GM12878 (cell line): ENCODE data around the gene FNIP1. TPM values are rescaled to one million over a fixed set of nuclear protein-coding genes. Genes with fewer than 3 reads are reported as not detected.

ENCODE experiments used
- ATAC-seq: fragments of 200-7000 bp; cut with Tn5 transposase; 3 replicates; pipeline ENCODE4 v1.9.1; 2020; ENCODE audit warnings: mild to moderate bottlenecking, moderate library complexity
- BruUV-seq: library from RNA; stranded (reverse); fragments of 400-500 nt; replicated peaks from 2 replicates; lab custom pipeline; 2021; lab: Mats Ljungman, UMichigan
- CTCF ChIA-PET: fragments of 300-600 bp; sonication (Branson Sonifier 250); formaldehyde crosslinking; extraction: SDS; loops from one replicate; lab custom pipeline; 2021; ENCODE audit warnings: inconsistent platforms; lab: Yijun Ruan, JAX
- POLR2A ChIA-PET: fragments of 350-600 bp; formaldehyde crosslinking; extraction: SDS; loops from one replicate; lab custom pipeline; 2021; ENCODE audit warnings: inconsistent platforms; lab: Charles Lee
- RAD21 ChIA-PET: fragments of 300-600 bp; sonication (Branson Sonifier 250); formaldehyde crosslinking; loops from one replicate; lab custom pipeline; 2023; ENCODE audit warnings: antibody characterized with exemption; ENCODE audit not compliant: unreplicated experiment; lab: Charles Lee
- SMC1A ChIA-PET: fragments of 300-600 bp; sonication (Branson Sonifier 250); formaldehyde crosslinking; loops from one replicate; lab custom pipeline; 2023; ENCODE audit not compliant: unreplicated experiment, uncharacterized antibody; lab: Charles Lee
- DNase-seq: peaks from one replicate; pipeline ENCODE4 v3.0.0-alpha.2; 2011; ENCODE audit warnings: low read depth, low spot score
- FAIRE-seq: peaks from 3 replicates; lab custom pipeline; 2011; peaks lifted over from hg19 to GRCh38; lab: Jason Lieb, UNC
- H2AFZ ChIP-seq: 2 replicates; pipeline ENCODE4 v1.6.0; 2011; ENCODE audit warnings: low read depth, low read length, control low read depth; ENCODE audit not compliant: control insufficient read depth
- H3K27ac ChIP-seq: 2 replicates; pipeline ENCODE4 v1.5.1; 2011; ENCODE audit warnings: control low read depth; ENCODE audit not compliant: control insufficient read depth, insufficient read depth
- H3K27me3 ChIP-seq, 2 experiments: replicated peaks in 1 of 2; 2 replicates each; pipeline versions ENCODE4 v1.6.0 to v1.6.1; 2011; ENCODE audit warnings: low read length in 1 of 2; ENCODE audit not compliant: control insufficient read depth in 2 of 2, insufficient read depth in 2 of 2
- H3K36me3 ChIP-seq, 2 experiments: 2 replicates each; pipeline ENCODE4 v1.5.1; 2011; ENCODE audit warnings: low read length in 1 of 2; ENCODE audit not compliant: control insufficient read depth in 2 of 2, insufficient read depth in 2 of 2
- H3K4me1 ChIP-seq: 2 replicates; pipeline ENCODE4 v1.6.1; 2011; ENCODE audit warnings: mild to moderate bottlenecking, low read length, moderate library complexity, mixed read lengths; ENCODE audit not compliant: control insufficient read depth, insufficient read depth
- H3K4me2 ChIP-seq: 2 replicates; pipeline ENCODE4 v1.6.0; 2011; ENCODE audit warnings: control low read depth; ENCODE audit not compliant: control insufficient read depth, insufficient read depth
- H3K4me3 ChIP-seq: fragments of 200-600 bp; sonication (generic); 2 replicates; pipeline ENCODE4 v1.5.1; 2016
- H3K79me2 ChIP-seq: 2 replicates; pipeline ENCODE4 v1.6.0; 2011; ENCODE audit warnings: low read length; ENCODE audit not compliant: control insufficient read depth, insufficient read depth
- H3K9ac ChIP-seq: 2 replicates; pipeline ENCODE4 v1.8.0; 2011; ENCODE audit warnings: low read length, control low read depth, mixed read lengths; ENCODE audit not compliant: control insufficient read depth, insufficient read depth
- H3K9me3 ChIP-seq: replicated peaks from 3 replicates; pipeline ENCODE4 v1.5.1; 2011; ENCODE audit warnings: mild to moderate bottlenecking, low read length; ENCODE audit not compliant: control insufficient read depth, insufficient read depth
- H4K20me1 ChIP-seq: 2 replicates; pipeline ENCODE4 v1.6.0; 2011; ENCODE audit not compliant: control insufficient read depth, insufficient read depth
- ASH2L ChIP-seq: fragments of 300-600, 200-600 bp; sonication (generic); IDR thresholded peaks from 2 replicates; pipeline ENCODE4 v1.6.1; 2017; ENCODE audit warnings: low read depth, mild to moderate bottlenecking, borderline replicate concordance
- BACH1 ChIP-seq: fragments of 450-650 bp; IDR thresholded peaks from 2 replicates; pipeline ENCODE4 v1.6.1; 2017; ENCODE audit warnings: mild to moderate bottlenecking, borderline replicate concordance
- BMI1 ChIP-seq: fragments of 450-650 bp; IDR thresholded peaks from 2 replicates; pipeline ENCODE4 v1.6.1; 2016; ENCODE audit warnings: mild to moderate bottlenecking, moderate library complexity, borderline replicate concordance
- CBFB ChIP-seq: IDR thresholded peaks from 2 replicates; pipeline ENCODE4 v1.6.1; 2016; ENCODE audit warnings: antibody characterized with exemption, low read depth
- CBX5 ChIP-seq: sonication (generic); IDR thresholded peaks from 2 replicates; pipeline ENCODE4 v1.6.1; 2016; ENCODE audit warnings: low read depth, moderate library complexity, mild to moderate bottlenecking, inconsistent platforms
- ELK1 ChIP-seq: IDR thresholded peaks from 2 replicates; pipeline ENCODE4 v1.6.1; 2012; ENCODE audit warnings: low read depth, low read length, improper control_type of control experiment
- MEF2B ChIP-seq: fragments of 450-650 bp; IDR thresholded peaks from 2 replicates; pipeline ENCODE4 v1.6.1; 2018; ENCODE audit warnings: mild to moderate bottlenecking, moderate library complexity; ENCODE audit not compliant: partially characterized antibody, poor library complexity, severe bottlenecking
- MLLT1 ChIP-seq: fragments of 450-650 bp; IDR thresholded peaks from 2 replicates; pipeline ENCODE4 v1.6.1; 2016; ENCODE audit warnings: mild to moderate bottlenecking
- MTA2 ChIP-seq: fragments of 450-650 bp; IDR thresholded peaks from 2 replicates; pipeline ENCODE4 v1.6.1; 2016; ENCODE audit warnings: low read depth, mild to moderate bottlenecking, moderate library complexity
- RELA ChIP-seq: fragments of 450-650 bp; IDR thresholded peaks from 2 replicates; pipeline ENCODE4 v1.8.0; 2014; ENCODE audit warnings: borderline replicate concordance; ENCODE audit not compliant: partially characterized antibody
- SMC3 ChIP-seq: IDR thresholded peaks from 2 replicates; pipeline ENCODE4 v1.6.1; 2011; ENCODE audit warnings: low read length, improper control_type of control experiment, borderline replicate concordance
- SPI1 ChIP-seq: IDR thresholded peaks from 2 replicates; pipeline ENCODE4 v1.6.1; 2011; ENCODE audit warnings: low read depth, mild to moderate bottlenecking, low read length, moderate library complexity, borderline replicate concordance; ENCODE audit not compliant: insufficient read depth
- USF1 ChIP-seq: IDR thresholded peaks from 2 replicates; pipeline ENCODE4 v1.6.1; 2011; ENCODE audit warnings: borderline replicate concordance, low read depth, mild to moderate bottlenecking, moderate library complexity, mixed read lengths, low read length; ENCODE audit not compliant: insufficient read depth; ENCODE audit errors: extremely low read length
- ZNF592 ChIP-seq: fragments of 450-650 bp; IDR thresholded peaks from 2 replicates; pipeline ENCODE4 v1.6.1; 2017; ENCODE audit warnings: mild to moderate bottlenecking, moderate library complexity
- WGBS: methylation state at CpG from one replicate; pipeline ENCODE4 v1.1.6; 2016; ENCODE audit warnings: low lambda C conversion rate; ENCODE audit not compliant: insufficient replicate concordance, insufficient coverage; ENCODE audit errors: missing lambda C conversion rate; 5-methylcytosine and 5-hydroxymethylcytosine counted together
- in situ Hi-C: fragments of 300-500 bp; cut with MboI; formaldehyde crosslinking; loops from 9 replicates; pipeline ENCODE4 v1.14.3; 2018; ENCODE audit warnings: mixed read lengths
- intact Hi-C: fragments of 100-400 bp; cut with micrococcal nuclease; formaldehyde crosslinking; loops from one replicate; pipeline ENCODE4 v1.14.2; 2022; ENCODE audit not compliant: unreplicated experiment
- polyA plus RNA-seq, 11 experiments: library from polyadenylated mRNA; depleted of rRNA in 4 of 11; unstranded in 6 of 11; stranded (reverse) in 5 of 11; fragments of >200 nt; fragmentation: Nextera tagmentation in 4 of 11; fragmentation: Illumina TruSeq in 1 of 11; extraction: Ambion mirVana in 4 of 11; extraction: Trizol in 1 of 11; gene quantifications; 1 replicate in 1 of 11; 2 replicates in 10 of 11; pipeline versions ENCODE4 v1.2.1 to v1.2.3, GENCODE V29; 2011 to 2016; ENCODE audit warnings: inconsistent platforms in 2 of 11, missing spikeins in 2 of 11, low read depth in 1 of 11
- total RNA-seq, 4 experiments: library from RNA; depleted of rRNA in 3 of 4; stranded (reverse); fragments of >200 nt in 3 of 4; fragmentation: Illumina TruSeq in 1 of 4; extraction: Trizol in 1 of 4; gene quantifications; 2 replicates each; pipeline versions ENCODE4 v1.2.1 to v1.2.3, GENCODE V29; 2013 to 2021

FNIP1 gene
- total and polyA plus RNA-seq, 10 of the 15 experiments (the other 5 are each of a cell fraction or from before 2014, with no cell fraction given), result 4.3 to 18.0 (median 14.0) TPM

GRCh38 chr5:131617140-131617822 is 179.5 kb downstream of the FNIP1 start:
- in situ Hi-C loops (no loop called here), intact Hi-C loops (no loop called here)
- Histone ChIP-seq H3K4me1 (no peaks in the 10 kb centered on the region), H3K4me2 (no peak overlapping the region), H3K9ac (no peak overlapping the region), H3K4me3 (no peak overlapping the region), H2AFZ (no peak overlapping the region), H3K27me3 (no peaks in the 10 kb centered on the region), H3K79me2 (peaks cover 87% of the 10 kb centered on the region), H3K36me3 (peaks cover 0 to 12% of the 10 kb centered on the region in 2 experiments; a peak in 3 of 4 replicates), H3K27ac (no peak overlapping the region), H3K9me3 (peaks cover 5% of the 10 kb centered on the region), H4K20me1 (no peaks in the 10 kb centered on the region)
- no peak for ATAC-seq
- BruUV-seq, result no TSS peak
- ChIA-PET RAD21 (no interaction called here), CTCF (interaction anchor here (0.8 kb wide), 1 partner anchor 14 kb away, joined by 3 read pairs; no protein-coding TSS in a partner anchor), POLR2A (interaction anchor here (0.6 kb wide), 1 partner anchor 22 kb away, joined by 3 read pairs; no protein-coding TSS in a partner anchor), SMC1A (interaction anchor here (1.5 to 2.7 kb wide), 3 partner anchors 9 to 15 kb away, joined by 3 to 9 read pairs (median 4); no protein-coding TSS in a partner anchor)
- 97% methylated on average over 11 of the region's 11 CpGs for WGBS
- no peak for FAIRE-seq
- DNase-seq, result no peak
- TF ChIP-seq CBX5 (no peak), MEF2B (no peak), SMC3 (no peak), RELA (no peak), MLLT1 (no peak), ZNF592 (no peak), BMI1 (no peak), CBFB (no peak), MTA2 (no peak), SPI1 (no peak), ASH2L (no peak), ELK1 (no peak), USF1 (no peak), BACH1 (no peak)
